ENCODE data around the gene CFAP61.
"Not testable (repeated sequence)": the region's sequence is repeated elsewhere in the genome, so short reads cannot be mapped to it uniquely, and the experiment has no call there.

Gene CFAP61

GRCh38 chr20:20210327-20210726, 158.0 kb downstream of the CFAP61 start:
- DNase-seq (ENCODE audit: low read depth in 2 of 2): no peak

DNA sequence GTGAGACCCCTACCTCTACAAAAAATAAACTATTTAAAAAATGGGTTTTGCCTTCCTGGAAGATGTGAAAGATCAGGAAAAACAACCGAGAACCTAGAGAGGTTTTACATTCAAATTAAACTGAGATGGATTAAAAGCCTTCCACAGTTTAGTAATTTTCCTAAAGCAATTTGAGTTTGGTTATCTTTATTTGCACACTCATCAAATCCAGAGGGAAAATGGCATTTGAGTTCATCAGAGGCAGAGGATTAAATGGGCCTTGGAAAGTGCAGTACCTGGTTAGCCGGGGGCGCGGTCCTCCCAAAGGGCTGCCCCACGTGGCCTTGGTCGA, 158.6 kb downstream of the CFAP61 start:
- no peak for DNase-seq (ENCODE audit: low read depth in 2 of 2)

DNA sequence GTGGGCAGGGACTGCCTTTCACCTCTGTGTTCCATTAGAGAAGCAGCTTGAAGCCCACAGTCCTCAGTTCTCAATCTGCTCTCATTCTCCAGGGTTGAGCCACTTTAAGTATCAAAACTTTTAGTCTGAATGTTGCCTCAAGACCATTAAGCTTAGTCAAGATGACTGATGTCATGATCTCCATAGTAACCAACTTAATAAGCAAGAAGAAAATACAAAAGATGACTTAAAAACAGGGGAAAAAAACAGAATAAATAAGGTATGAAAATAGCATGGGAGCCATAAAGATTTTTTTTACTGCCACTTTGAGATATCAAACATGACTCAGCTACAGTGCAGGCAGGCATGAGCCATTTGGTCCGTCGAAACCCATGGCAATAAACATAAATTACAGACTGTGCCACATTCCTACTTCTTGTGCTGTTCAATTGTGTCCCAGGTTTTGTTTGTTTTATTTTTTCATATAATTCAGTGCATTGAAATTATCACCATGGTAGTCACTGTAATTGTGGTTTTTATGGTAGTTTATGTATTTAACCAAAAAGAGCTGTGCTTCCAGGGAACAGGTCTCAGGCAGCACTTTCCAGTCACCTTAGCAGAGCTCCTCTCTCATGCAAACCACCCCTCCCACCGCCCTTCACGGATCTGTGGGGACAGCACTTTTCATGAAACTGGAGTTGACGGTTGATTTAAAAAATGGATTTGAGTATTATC, 159.1 kb downstream of the CFAP61 start:
- DNase-seq (ENCODE audit: low read depth in 2 of 2): no peak

- DNase-seq (ENCODE audit: low read depth in 2 of 2): no peak
These were observed 159.7 kb downstream of the CFAP61 start for GRCh38 chr20:20211988-20212518.

- DNase-seq (ENCODE audit: low read depth in 2 of 2): no peak
These were observed 160.4 kb downstream of the CFAP61 start for GRCh38 chr20:20212675-20213096.

GRCh38 chr20:20213526-20214121, 161.3 kb downstream of the CFAP61 start:
- DNase-seq (ENCODE audit: low read depth in 2 of 2): no peak

DNA sequence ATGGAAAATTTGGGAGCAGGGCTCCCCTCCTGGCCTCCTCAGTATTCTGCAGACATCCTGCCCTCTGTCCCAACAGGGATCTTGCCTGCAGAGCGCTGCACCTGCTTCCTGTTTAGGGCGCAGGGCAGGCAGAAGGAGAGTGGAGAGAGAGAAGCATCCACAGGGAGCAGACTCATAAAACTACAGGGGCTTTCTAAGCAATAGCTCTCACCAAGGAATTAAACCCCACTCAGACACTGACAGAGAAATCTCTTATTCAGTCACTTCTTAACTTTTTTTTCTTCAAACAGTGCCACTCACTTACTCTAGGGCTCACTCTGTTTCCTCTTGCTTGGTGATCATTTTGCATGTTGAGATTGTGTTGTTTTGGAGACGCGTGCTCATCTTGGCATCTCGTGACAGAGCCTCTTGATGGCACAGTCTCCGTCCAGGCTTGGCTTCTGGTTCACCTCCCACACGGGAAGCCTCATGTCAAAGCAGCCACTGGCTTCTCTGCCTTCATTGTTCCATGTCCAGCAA, 162.5 kb downstream of the CFAP61 start:
- DNase-seq (ENCODE audit: low read depth in 2 of 2): no peak

DNA sequence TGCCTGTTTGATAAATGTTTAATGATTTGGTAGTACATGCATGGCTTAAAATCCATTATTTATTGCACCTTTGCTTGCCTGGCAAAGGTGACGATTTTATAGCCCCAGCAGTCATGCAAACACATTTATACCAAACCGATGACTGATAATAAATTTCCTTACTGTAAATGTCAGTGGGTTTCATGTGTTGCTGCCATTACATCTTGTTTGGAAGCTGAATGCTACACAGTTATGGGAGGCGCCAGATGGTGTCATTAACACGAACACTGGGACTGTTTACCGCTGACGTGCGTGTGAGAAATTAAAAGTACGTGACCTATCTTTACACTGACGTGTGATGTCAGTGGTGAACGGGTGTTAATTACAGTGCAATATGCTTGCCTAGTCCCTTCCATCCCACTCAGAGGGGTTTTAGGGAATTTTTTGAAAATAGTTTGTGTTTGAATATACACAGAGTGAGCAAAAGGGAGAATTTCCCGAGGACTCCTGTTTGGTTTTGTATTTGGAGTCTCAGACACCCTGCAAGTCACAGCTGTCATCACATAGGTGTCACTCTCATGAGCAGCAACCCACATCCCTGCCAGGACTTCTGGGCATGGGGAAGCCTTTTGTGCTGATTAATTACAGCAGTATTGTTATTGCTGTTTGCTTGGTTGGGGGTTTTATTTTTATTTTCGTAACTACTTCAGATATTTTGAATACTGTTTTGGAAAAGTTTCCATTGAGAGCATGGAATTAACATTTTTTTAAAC, 163.8 kb downstream of the CFAP61 start:
- DNase-seq (ENCODE audit: low read depth in 2 of 2): no peak

DNA sequence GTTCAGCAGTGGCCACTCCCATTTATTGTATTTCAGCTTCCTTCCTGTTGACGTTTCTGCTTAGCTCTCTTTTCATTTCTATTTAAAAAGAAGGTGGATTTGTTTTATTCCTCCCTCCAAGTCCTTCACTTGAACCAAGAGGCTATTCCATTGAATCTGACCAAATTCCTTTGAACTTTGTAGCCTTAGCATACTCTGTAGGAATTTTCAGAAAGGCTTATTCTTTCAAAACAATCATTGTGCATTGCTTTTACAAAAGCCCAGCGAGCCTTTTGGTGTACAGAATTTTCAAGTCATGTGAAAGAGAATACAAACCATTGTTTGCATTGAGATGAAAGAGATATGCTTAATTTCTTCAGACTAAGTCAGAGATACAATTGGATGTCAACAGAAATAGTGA, 164.6 kb downstream of the CFAP61 start:
- no peak for DNase-seq (ENCODE audit: low read depth in 2 of 2)

DNA sequence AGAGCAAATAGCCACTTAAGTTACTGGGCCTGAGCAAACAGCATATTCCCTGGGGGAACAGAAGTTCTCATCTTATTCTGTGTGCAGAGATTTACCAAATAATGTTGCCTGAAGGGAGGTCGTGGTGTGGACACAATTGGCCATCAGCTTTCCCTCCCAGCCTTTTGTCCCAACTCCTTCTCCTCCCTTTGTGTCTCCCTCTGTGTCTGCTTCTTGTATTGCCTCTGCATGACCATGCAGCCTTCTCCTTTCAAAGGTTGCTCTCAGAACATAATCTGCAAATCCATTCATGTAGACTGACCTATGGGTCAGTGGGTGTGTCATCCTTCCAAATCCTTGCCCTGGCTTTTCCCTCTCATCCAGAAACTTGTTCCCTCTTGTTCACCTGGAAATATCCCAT, 165.3 kb downstream of the CFAP61 start:
- DNase-seq (ENCODE audit: low read depth in 2 of 2): no peak

DNA sequence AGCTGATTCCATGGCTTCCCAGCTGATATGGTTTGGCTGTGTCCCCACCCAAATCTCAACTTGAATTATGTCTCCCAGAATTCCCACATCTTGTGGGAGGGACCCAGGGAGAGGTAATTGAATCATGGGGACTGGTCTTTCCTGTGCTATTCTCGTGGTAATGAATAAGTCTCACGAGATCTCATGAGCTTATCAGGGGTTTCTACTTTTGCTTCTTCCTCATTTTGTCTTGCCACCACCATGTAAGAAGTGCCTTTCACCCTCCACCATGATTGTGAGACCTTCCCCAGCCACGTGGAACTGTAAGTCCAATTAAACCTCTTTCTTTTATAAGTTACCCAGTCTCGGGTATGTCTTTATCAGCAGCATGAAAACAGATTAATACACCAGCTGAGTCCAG, 165.8 kb downstream of the CFAP61 start:
- not testable (repeated sequence) for DNase-seq (ENCODE audit: low read depth in 2 of 2)

GRCh38 chr20:20219016-20219415, 166.7 kb downstream of the CFAP61 start:
- DNase-seq (ENCODE audit: low read depth in 2 of 2): no peak

DNA sequence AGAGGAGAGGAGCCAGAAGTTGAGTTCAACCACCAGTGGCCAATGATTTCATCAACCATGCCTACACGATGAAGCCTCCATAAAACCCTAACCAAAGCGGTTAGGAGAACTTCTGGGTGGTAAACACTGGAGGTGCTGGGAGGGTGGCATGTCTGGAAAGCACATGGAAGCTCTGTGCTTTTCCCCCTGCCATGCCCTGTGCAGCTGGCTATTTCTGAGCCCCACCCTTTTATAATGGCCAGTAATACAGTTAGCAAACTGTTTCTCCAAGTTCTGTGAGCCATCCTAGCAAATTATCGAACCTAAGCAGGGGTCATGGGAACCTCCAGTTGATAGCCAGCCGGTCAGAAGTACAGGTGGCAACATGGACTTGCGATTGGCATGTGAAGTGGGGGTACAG, 167.8 kb downstream of the CFAP61 start:
- DNase-seq (ENCODE audit: low read depth in 2 of 2): no peak

DNA sequence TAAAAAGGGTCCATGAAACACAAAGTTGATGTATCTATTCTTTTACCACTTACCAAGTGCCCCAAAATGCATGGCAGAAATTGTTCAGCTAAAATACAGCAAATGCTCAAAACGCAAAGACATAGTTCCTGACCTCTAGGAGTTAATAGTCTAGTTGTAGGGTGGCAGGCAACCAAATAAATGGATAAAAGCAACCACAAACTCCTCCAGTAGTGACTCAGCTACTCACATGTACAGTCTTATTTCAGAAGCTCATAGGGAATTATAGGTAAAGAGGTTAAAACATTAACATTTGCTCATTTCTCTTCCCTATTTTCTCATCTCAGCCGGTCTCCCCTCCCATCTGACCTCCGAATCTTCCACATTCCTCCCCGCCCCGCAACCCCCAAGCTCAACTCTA, 171.6 kb downstream of the CFAP61 start:
- DNase-seq (ENCODE audit: low read depth in 2 of 2): no peak

GRCh38 chr20:20224806-20225205, 172.5 kb downstream of the CFAP61 start:
- DNase-seq (ENCODE audit: low read depth in 2 of 2): no peak

- no peak for DNase-seq (ENCODE audit: low read depth in 2 of 2)
These were observed 173.2 kb downstream of the CFAP61 start for GRCh38 chr20:20225325-20226043.

GRCh38 chr20:20226554-20226953, 174.2 kb downstream of the CFAP61 start:
- DNase-seq (ENCODE audit: low read depth in 2 of 2): no peak

DNA sequence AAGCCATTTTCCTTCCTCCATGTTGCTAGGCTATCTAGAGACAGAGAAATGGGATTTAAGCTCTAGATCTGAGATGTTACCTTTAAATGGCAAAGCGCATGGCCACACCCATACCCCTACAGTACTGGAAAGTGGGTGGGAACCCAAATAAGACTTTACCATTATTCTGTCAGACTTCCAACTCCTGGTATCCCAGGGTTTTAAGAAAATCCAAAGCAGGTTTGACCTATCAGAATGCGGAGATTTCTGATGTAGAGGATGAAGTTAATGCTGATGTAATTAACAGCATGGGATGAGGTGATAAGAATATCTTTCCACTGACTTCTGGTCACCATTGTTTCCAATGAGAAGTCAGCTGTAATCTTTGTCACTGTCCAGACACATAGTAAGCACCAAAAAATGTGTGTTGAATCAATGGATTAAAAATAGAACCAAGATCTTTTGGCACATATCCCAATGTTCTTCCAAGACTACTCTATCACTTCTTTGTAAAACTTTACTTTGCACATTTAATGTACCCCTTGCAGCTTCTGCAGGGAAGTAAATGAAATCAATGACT, 174.8 kb downstream of the CFAP61 start:
- no peak for DNase-seq (ENCODE audit: low read depth in 2 of 2)

DNA sequence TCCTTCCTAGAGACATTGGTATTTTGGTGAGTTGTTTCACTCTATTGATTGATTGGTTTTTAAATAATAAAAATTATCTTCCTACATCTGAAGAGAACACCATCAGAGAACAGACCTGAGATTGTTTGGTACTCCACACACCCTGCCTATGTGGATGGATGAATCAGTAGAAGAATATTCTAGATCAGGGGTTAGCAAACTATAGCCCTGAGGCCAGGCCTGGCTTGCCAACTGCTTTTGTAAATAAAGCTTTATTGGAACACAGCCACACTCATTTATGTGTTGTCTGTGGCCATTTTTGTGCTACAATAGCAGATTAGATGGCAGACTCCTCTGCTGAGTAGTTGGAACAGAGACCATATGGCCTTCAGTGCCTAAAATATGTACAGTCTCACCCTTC, 176.0 kb downstream of the CFAP61 start:
- DNase-seq (ENCODE audit: low read depth in 2 of 2): no peak

DNA sequence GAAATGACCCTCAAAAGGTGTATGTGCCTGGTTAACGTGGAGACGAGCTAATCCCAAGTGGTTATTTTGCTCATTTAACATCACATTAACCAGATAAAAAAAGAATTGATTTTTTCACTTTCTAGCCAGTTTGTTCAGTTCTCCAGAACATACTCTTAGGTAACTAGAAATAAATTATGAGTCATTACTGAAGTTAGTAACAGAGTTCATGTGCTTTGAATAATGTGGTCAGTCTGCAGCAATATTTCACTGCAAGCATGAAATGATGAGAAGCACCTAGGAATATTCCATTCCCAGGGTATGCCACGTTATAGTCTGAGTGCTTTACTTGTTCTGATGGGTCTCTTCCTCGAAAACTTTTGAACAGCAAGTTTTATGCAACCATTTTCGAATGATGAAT, 177.3 kb downstream of the CFAP61 start:
- DNase-seq (ENCODE audit: low read depth in 2 of 2): no peak

GRCh38 chr20:20230741-20231140, 178.4 kb downstream of the CFAP61 start:
- no peak for DNase-seq (ENCODE audit: low read depth in 2 of 2)
